NAMALWA (cell line): Measurements from ENCODE around the gene LIME1.
"Not testable (repeated sequence)": the region's sequence is repeated elsewhere in the genome, so short reads cannot be mapped to it uniquely, and the experiment has no call there.

Source experiments
- DNase-seq: peaks from one replicate; pipeline ENCODE4 v3.0.0-alpha.2; 2015; ENCODE audit warnings: low spot score

The LIME1 gene

GRCh38 chr20:63772781-63773518, 36.5 kb downstream of the LIME1 start:
- no peak for DNase-seq

- no peak for DNase-seq
Measured at GRCh38 chr20:63773571-63774241, 37.2 kb downstream of the LIME1 start.

- no peak for DNase-seq
Measured at GRCh38 chr20:63774306-63774705, 37.8 kb downstream of the LIME1 start.

GRCh38 chr20:63775096-63775978, 38.9 kb downstream of the LIME1 start:
- peak; percentile 53 for DNase-seq

- not testable (repeated sequence) for DNase-seq
Measured at GRCh38 chr20:63776875-63777274, 40.4 kb downstream of the LIME1 start.

- DNase-seq, result no peak
Measured at GRCh38 chr20:63777614-63778013, 41.1 kb downstream of the LIME1 start.

- DNase-seq, result no peak
Measured at GRCh38 chr20:63778034-63778752, 41.7 kb downstream of the LIME1 start.

GRCh38 chr20:63778857-63779256, 42.4 kb downstream of the LIME1 start:
- DNase-seq, result no peak

- DNase-seq, result no peak
Measured at GRCh38 chr20:63781181-63781580, 44.7 kb downstream of the LIME1 start.

GRCh38 chr20:63782051-63782471, 45.6 kb downstream of the LIME1 start:
- no peak for DNase-seq

GRCh38 chr20:63782521-63782971, 46.1 kb downstream of the LIME1 start:
- DNase-seq, result no peak

GRCh38 chr20:63783970-63784369, 47.5 kb downstream of the LIME1 start:
- no peak for DNase-seq

GRCh38 chr20:63785691-63786131, 49.2 kb downstream of the LIME1 start:
- DNase-seq, result no peak

- peak; percentile 85 for DNase-seq
Measured at GRCh38 chr20:63787302-63787701, 50.8 kb downstream of the LIME1 start.

- no peak for DNase-seq
Measured at GRCh38 chr20:63787749-63788148, 51.3 kb downstream of the LIME1 start.
